H1 (cell line): ENCODE measurements around the gene FAM72A. TPM values are rescaled to one million over a fixed set of nuclear protein-coding genes. Genes with fewer than 3 reads are reported as not detected.
"Not testable (repeated sequence)": the region's sequence is repeated elsewhere in the genome, so short reads cannot be mapped to it uniquely, and the experiment has no call there.

ENCODE experiments used
- CTCF ChIA-PET: fragments of 300-600 bp; sonication (Branson Sonifier 250); formaldehyde crosslinking; loops from one replicate; lab custom pipeline; 2021; ENCODE audit not compliant: partially characterized antibody; lab: Charles Lee
- POLR2A ChIA-PET: fragments of 300-600 bp; sonication (Branson Sonifier 250); formaldehyde crosslinking; loops from one replicate; lab custom pipeline; 2021; ENCODE audit warnings: inconsistent platforms; ENCODE audit not compliant: partially characterized antibody; lab: Charles Lee
- DNase-seq, 2 experiments: peaks; one replicate each; pipeline versions ENCODE4 v3.0.0 to v3.0.0-alpha.2; 2010 to 2022; ENCODE audit warnings: low spot score in 2 of 2, low read depth in 1 of 2, mixed read lengths in 1 of 2
- FAIRE-seq: peaks from 2 replicates; lab custom pipeline; 2011; peaks lifted over from hg19 to GRCh38; lab: Jason Lieb, UNC
- H2AFZ ChIP-seq: 2 replicates; pipeline ENCODE4 v1.8.1; 2012; ENCODE audit warnings: low read length, inconsistent platforms
- H2AK5ac ChIP-seq: 2 replicates; pipeline ENCODE4 v1.6.1; 2013; ENCODE audit warnings: low read depth, low read length
- H2BK120ac ChIP-seq: replicated peaks from 2 replicates; pipeline ENCODE3; 2013; ENCODE audit warnings: low read depth, low read length, inconsistent platforms
- H2BK12ac ChIP-seq: 2 replicates; pipeline ENCODE4 v1.6.1; 2013; ENCODE audit warnings: low read depth, low read length
- H2BK15ac ChIP-seq: 2 replicates; pipeline ENCODE4 v1.6.1; 2013; ENCODE audit warnings: low read length
- H2BK20ac ChIP-seq: 2 replicates; pipeline ENCODE4 v1.6.1; 2013; ENCODE audit warnings: low read length
- H2BK5ac ChIP-seq: 2 replicates; pipeline ENCODE4 v1.6.1; 2013; ENCODE audit warnings: low read depth, low read length
- H3K14ac ChIP-seq: 2 replicates; pipeline ENCODE4 v1.6.1; 2013; ENCODE audit warnings: inconsistent platforms; ENCODE audit not compliant: insufficient read length
- H3K18ac ChIP-seq: 2 replicates; pipeline ENCODE4 v1.6.1; 2013; ENCODE audit warnings: low read length; ENCODE audit errors: extremely low read depth
- H3K23ac ChIP-seq: 2 replicates; pipeline ENCODE4 v1.6.1; 2013; ENCODE audit warnings: inconsistent platforms; ENCODE audit not compliant: insufficient read length
- H3K23me2 ChIP-seq: 2 replicates; pipeline ENCODE4 v1.6.1; 2013; ENCODE audit warnings: low read depth, low read length
- H3K27ac ChIP-seq: 2 replicates; pipeline ENCODE4 v1.6.1; 2011; ENCODE audit warnings: low read depth, low read length, inconsistent platforms
- H3K27me3 ChIP-seq, 4 experiments: replicated peaks in 1 of 4; 1 replicate in 1 of 4; 2 replicates in 3 of 4; pipeline versions ENCODE4 v1.6.1 to v1.8.1; 2011 to 2013; ENCODE audit warnings: low read length in 3 of 4, mild to moderate bottlenecking in 3 of 4, inconsistent platforms in 2 of 4, mixed read lengths in 2 of 4, moderate library complexity in 1 of 4; ENCODE audit not compliant: control insufficient read depth in 3 of 4, insufficient read depth in 3 of 4; ENCODE audit errors: extremely low read depth in 1 of 4
- H3K36me3 ChIP-seq, 4 experiments: 2 replicates each; pipeline versions ENCODE4 v1.6.1 to v1.8.1; 2011 to 2013; ENCODE audit warnings: mild to moderate bottlenecking in 4 of 4, low read length in 3 of 4, moderate library complexity in 2 of 4, control low read depth in 1 of 4, inconsistent platforms in 1 of 4; ENCODE audit not compliant: insufficient read depth in 4 of 4, control insufficient read depth in 2 of 4
- H3K4ac ChIP-seq: replicated peaks from 2 replicates; pipeline ENCODE3; 2013; ENCODE audit warnings: low read length, low read depth, mixed read lengths, inconsistent platforms; ENCODE audit not compliant: insufficient read length
- H3K4me1 ChIP-seq, 4 experiments: replicated peaks in 1 of 4; 1 replicate in 1 of 4; 2 replicates in 3 of 4; pipeline versions ENCODE4 v1.6.1 to v1.8.1; 2011 to 2013; ENCODE audit warnings: low read length in 3 of 4, inconsistent platforms in 2 of 4, mixed read lengths in 1 of 4; ENCODE audit not compliant: insufficient read depth in 4 of 4, control insufficient read depth in 3 of 4
- H3K4me2 ChIP-seq, 2 experiments: 2 replicates each; pipeline versions ENCODE4 v1.6.1 to v1.8.1; 2011 to 2013; ENCODE audit warnings: low read depth in 2 of 2, low read length in 2 of 2, control low read depth in 1 of 2, inconsistent platforms in 1 of 2, mild to moderate bottlenecking in 1 of 2; ENCODE audit not compliant: insufficient read depth in 1 of 2
- H3K4me3 ChIP-seq, 4 experiments: fragments of 200-600, 300-600 bp in 1 of 4; sonication (generic), shearing (Covaris generic), sonication (Bioruptor Twin) in 1 of 4; 2 replicates each; pipeline versions ENCODE4 v1.5.1 to v1.8.1; 2011 to 2016; ENCODE audit warnings: low read length in 4 of 4, low read depth in 3 of 4, control low read depth in 2 of 4, inconsistent platforms in 2 of 4, mild to moderate bottlenecking in 2 of 4, mixed read lengths in 1 of 4, moderate library complexity in 1 of 4; ENCODE audit not compliant: insufficient read depth in 2 of 4; ENCODE audit errors: extremely low read depth in 1 of 4
- H3K56ac ChIP-seq: replicated peaks from 2 replicates; pipeline ENCODE3; 2013; ENCODE audit warnings: low read depth, mild to moderate bottlenecking, mixed read lengths, low read length, inconsistent platforms; ENCODE audit not compliant: insufficient read length
- H3K79me1 ChIP-seq: 2 replicates; pipeline ENCODE4 v1.6.1; 2013; ENCODE audit warnings: low read depth, low read length, control low read depth
- H3K79me2 ChIP-seq, 2 experiments: 2 replicates each; pipeline versions ENCODE4 v1.6.1 to v1.8.1; 2012 to 2013; ENCODE audit warnings: low read length in 2 of 2, mild to moderate bottlenecking in 2 of 2, inconsistent platforms in 1 of 2; ENCODE audit not compliant: insufficient read depth in 2 of 2, control insufficient read depth in 1 of 2
- H3K9ac ChIP-seq, 4 experiments: replicated peaks in 1 of 4; 1 replicate in 1 of 4; 2 replicates in 3 of 4; pipeline versions ENCODE4 v1.6.1 to v1.8.1; 2011 to 2013; ENCODE audit warnings: low read depth in 3 of 4, low read length in 3 of 4, control low read depth in 2 of 4, mild to moderate bottlenecking in 2 of 4, moderate library complexity in 2 of 4, inconsistent platforms in 1 of 4; ENCODE audit errors: extremely low read depth in 1 of 4
- H3K9me3 ChIP-seq, 2 experiments: 2 replicates each; pipeline versions ENCODE4 v1.6.1 to v1.8.1; 2012 to 2013; ENCODE audit warnings: mild to moderate bottlenecking in 2 of 2, moderate library complexity in 2 of 2, control low read depth in 1 of 2, inconsistent platforms in 1 of 2, low read depth in 1 of 2, low read length in 1 of 2, mixed read lengths in 1 of 2; ENCODE audit not compliant: insufficient read depth in 2 of 2
- H4K20me1 ChIP-seq, 2 experiments: replicated peaks in 1 of 2; 2 replicates each; pipeline versions ENCODE3 to v1.8.1; 2011 to 2013; ENCODE audit warnings: inconsistent platforms in 2 of 2, low read length in 2 of 2, mild to moderate bottlenecking in 1 of 2; ENCODE audit not compliant: insufficient read depth in 2 of 2, control insufficient read depth in 1 of 2
- H4K5ac ChIP-seq: 2 replicates; pipeline ENCODE4 v1.6.1; 2013; ENCODE audit warnings: low read length, low read depth, mixed read lengths, inconsistent platforms; ENCODE audit not compliant: insufficient read length
- H4K8ac ChIP-seq: 2 replicates; pipeline ENCODE4 v1.8.0; 2013; ENCODE audit warnings: mild to moderate bottlenecking, moderate library complexity, low read length, inconsistent platforms; ENCODE audit not compliant: insufficient read depth; ENCODE audit errors: extremely low read depth
- H4K91ac ChIP-seq: replicated peaks from 2 replicates; pipeline ENCODE3; 2013; ENCODE audit warnings: low read length, mixed read lengths, inconsistent platforms; ENCODE audit not compliant: insufficient read length
- CTCF ChIP-seq, 3 experiments: IDR thresholded peaks; 1 replicate in 2 of 3; 2 replicates in 1 of 3; pipeline versions ENCODE4 v1.5.1 to v1.6.1; 2011; ENCODE audit warnings: low read length in 3 of 3, mild to moderate bottlenecking in 3 of 3, inconsistent platforms in 2 of 3, low read depth in 1 of 3, moderate library complexity in 1 of 3; ENCODE audit not compliant: insufficient read depth in 1 of 3; ENCODE audit errors: control extremely low read depth in 1 of 3
- RAD21 ChIP-seq, 2 experiments: IDR thresholded peaks in 1 of 2; conservative IDR thresholded peaks in 1 of 2; 2 replicates each; pipeline ENCODE4 v1.6.1; 2011; ENCODE audit warnings: low read depth in 2 of 2, low read length in 2 of 2, improper control_type of control experiment in 1 of 2, inconsistent platforms in 1 of 2, mild to moderate bottlenecking in 1 of 2, moderate library complexity in 1 of 2
- WGBS, 2 experiments: shearing (Covaris generic) in 1 of 2; methylation state at CpG; one replicate each; pipeline versions ENCODE4 v1.1.6 to v1.1.7; 2013 to 2015; ENCODE audit warnings: low lambda C conversion rate in 2 of 2, mixed read lengths in 2 of 2, inconsistent platforms in 1 of 2, low coverage in 1 of 2, missing lambda C conversion rate in 1 of 2; ENCODE audit not compliant: insufficient replicate concordance in 2 of 2, insufficient coverage in 1 of 2, insufficient read length in 1 of 2; ENCODE audit errors: extremely low coverage in 1 of 2, missing lambda C conversion rate in 1 of 2; 5-methylcytosine and 5-hydroxymethylcytosine counted together
- polyA plus RNA-seq, 7 experiments: library from polyadenylated mRNA; depleted of rRNA in 3 of 7; stranded (reverse) in 5 of 7; unstranded in 2 of 7; fragments of >200 nt in 5 of 7; fragments of 200-250 nt in 2 of 7; gene quantifications; 1 replicate in 5 of 7; 2 replicates in 1 of 7; 4 replicates in 1 of 7; pipeline versions ENCODE4 v1.2.1 to v1.2.3, GENCODE V29; 2011 to 2013; ENCODE audit warnings: missing spikeins in 2 of 7, mixed read lengths in 2 of 7
- total RNA-seq: library from RNA; stranded (reverse); fragmentation: NEBNext Ultra II Directional; extraction: Animal tissue kit (Norgen Biotek cat#: 25700); gene quantifications from 2 replicates; pipeline ENCODE4 v1.2.1, GENCODE V29; 2021

FAM72A gene
- total and polyA plus RNA-seq, 2 of the 8 experiments (the other 6 are each of a cell fraction or from before 2014, with no cell fraction given) = 10.7 to 23.0 TPM

- whole genome bisulfite sequencing, 2 experiments = 89% methylated on average over 6 of the region's 7 CpGs; no CpG with 5 or more reads in 1 of the 2 experiments
- H2AK5ac ChIP-seq, CTCF ChIA-PET: not testable (repeated sequence)
Observed at GRCh38 chr1:206174182-206174868, 28.3 kb downstream of the FAM72A start.

More at GRCh38 chr1:206174182-206174868, 28.3 kb downstream of the FAM72A start:
- H3K9ac ChIP-seq, H2BK5ac ChIP-seq, H3K56ac ChIP-seq, H2AFZ ChIP-seq, H3K4ac ChIP-seq, H3K9me3 ChIP-seq, H3K36me3 ChIP-seq, H3K4me1 ChIP-seq, H3K79me2 ChIP-seq, FAIRE-seq, H3K27me3 ChIP-seq, H2BK20ac ChIP-seq, H3K27ac ChIP-seq, H4K5ac ChIP-seq, H3K14ac ChIP-seq, H4K91ac ChIP-seq, H3K23ac ChIP-seq, H4K20me1 ChIP-seq, H2BK12ac ChIP-seq, H4K8ac ChIP-seq, H2BK120ac ChIP-seq, H3K23me2 ChIP-seq, H2BK15ac ChIP-seq, H3K18ac ChIP-seq, H3K79me1 ChIP-seq, H3K4me3 ChIP-seq, H3K4me2 ChIP-seq, POLR2A ChIA-PET, DNase-seq: not testable (repeated sequence)
- TF ChIP-seq RAD21 (IDR thresholded peaks at IDR 0.05 in 1 of 2, conservative IDR thresholded peaks at IDR 0.05 in 1 of 2; ENCODE audit: low read depth in 2 of 2, low read length in 2 of 2) (0 out of 4 replicates have a peak, but pooled peaks of 1 of the 2 experiments have one; percentile 16), CTCF (IDR thresholded peaks at IDR 0.05; ENCODE audit: control extremely low read depth in 1 of 3, insufficient read depth in 1 of 3, low read depth in 1 of 3, low read length in 3 of 3) (peak in 1 of 3 experiments; percentile 10; a peak in 1 of 4 replicates)
